Trophoblast cell (in vitro differentiated cells and primary cell): ENCODE data around the gene OSCP1. TPM values are rescaled to one million over a fixed set of nuclear protein-coding genes. Genes with fewer than 3 reads are reported as not detected.
A peak's percentile ranks its signal among the peaks of the same experiment; 100 is the strongest.

Experiments
- DNase-seq, 2 donors: peaks; one replicate each; pipeline ENCODE4 v3.0.0-alpha.2; 2016
- H2AFZ ChIP-seq: 2 replicates; pipeline ENCODE4 v1.6.1; 2013; ENCODE audit warnings: low read length, moderate library complexity, mild to moderate bottlenecking; ENCODE audit not compliant: insufficient read depth, poor library complexity
- H2AK5ac ChIP-seq: 2 replicates; pipeline ENCODE4 v1.6.1; 2013; ENCODE audit warnings: mild to moderate bottlenecking, low read length
- H2BK120ac ChIP-seq: 2 replicates; pipeline ENCODE4 v1.6.1; 2013; ENCODE audit warnings: low read length, mild to moderate bottlenecking, moderate library complexity; ENCODE audit not compliant: insufficient read depth, poor library complexity
- H2BK12ac ChIP-seq: 2 replicates; pipeline ENCODE4 v1.6.1; 2013; ENCODE audit warnings: mild to moderate bottlenecking, low read length, moderate library complexity
- H2BK5ac ChIP-seq: 2 replicates; pipeline ENCODE4 v1.6.1; 2013; ENCODE audit warnings: low read length, low read depth, moderate library complexity, mild to moderate bottlenecking; ENCODE audit not compliant: poor library complexity
- H3K14ac ChIP-seq: 2 replicates; pipeline ENCODE4 v1.6.1; 2013; ENCODE audit warnings: mild to moderate bottlenecking, low read length
- H3K18ac ChIP-seq: 2 replicates; pipeline ENCODE4 v1.6.1; 2013; ENCODE audit warnings: mild to moderate bottlenecking, low read length
- H3K23ac ChIP-seq: 2 replicates; pipeline ENCODE4 v1.6.1; 2013; ENCODE audit warnings: low read length
- H3K27ac ChIP-seq: 2 replicates; pipeline ENCODE4 v1.5.1; 2013; ENCODE audit warnings: low read depth, mild to moderate bottlenecking, inconsistent platforms, low read length, moderate library complexity
- H3K27me3 ChIP-seq: 2 replicates; pipeline ENCODE4 v1.6.1; 2013; ENCODE audit warnings: inconsistent platforms, mild to moderate bottlenecking, low read length, moderate library complexity; ENCODE audit not compliant: insufficient read depth
- H3K36me3 ChIP-seq, 2 experiments: 1 replicate in 1 of 2; 2 replicates in 1 of 2; pipeline ENCODE4 v1.6.1; 2013; ENCODE audit warnings: low read length in 2 of 2, mild to moderate bottlenecking in 2 of 2, moderate library complexity in 1 of 2; ENCODE audit not compliant: insufficient read depth in 2 of 2, control insufficient read depth in 1 of 2
- H3K4ac ChIP-seq: 2 replicates; pipeline ENCODE4 v1.6.1; 2013; ENCODE audit warnings: low read depth, mild to moderate bottlenecking, low read length, moderate library complexity
- H3K4me1 ChIP-seq, 2 experiments: 1 replicate in 1 of 2; 2 replicates in 1 of 2; pipeline ENCODE4 v1.6.1; 2013; ENCODE audit warnings: low read length in 2 of 2, mild to moderate bottlenecking in 2 of 2, moderate library complexity in 1 of 2; ENCODE audit not compliant: insufficient read depth in 2 of 2, control insufficient read depth in 1 of 2
- H3K4me2 ChIP-seq: 2 replicates; pipeline ENCODE4 v1.6.1; 2013; ENCODE audit warnings: inconsistent platforms, mild to moderate bottlenecking, low read length, moderate library complexity
- H3K4me3 ChIP-seq: 2 replicates; pipeline ENCODE4 v1.5.1; 2013; ENCODE audit warnings: mild to moderate bottlenecking, low read depth, low read length, inconsistent platforms
- H3K79me1 ChIP-seq: one replicate; pipeline ENCODE4 v1.6.1; 2013; ENCODE audit warnings: low read length
- H3K79me2 ChIP-seq: 2 replicates; pipeline ENCODE4 v1.6.1; 2013; ENCODE audit warnings: low read length, mild to moderate bottlenecking; ENCODE audit not compliant: control insufficient read depth, insufficient read depth, poor library complexity
- H3K9ac ChIP-seq: 2 replicates; pipeline ENCODE4 v1.6.1; 2013; ENCODE audit warnings: mild to moderate bottlenecking, low read length
- H3K9me3 ChIP-seq: 2 replicates; pipeline ENCODE4 v1.6.1; 2013; ENCODE audit warnings: low read depth, mild to moderate bottlenecking, control low read depth, inconsistent platforms, low read length; ENCODE audit not compliant: insufficient read depth
- H4K12ac ChIP-seq: 2 replicates; pipeline ENCODE4 v1.6.1; 2013; ENCODE audit warnings: low read depth, mild to moderate bottlenecking, low read length, moderate library complexity
- H4K8ac ChIP-seq: 2 replicates; pipeline ENCODE4 v1.6.1; 2013; ENCODE audit warnings: low read depth, mild to moderate bottlenecking, low read length, moderate library complexity
- H4K91ac ChIP-seq: one replicate; pipeline ENCODE4 v1.6.1; 2013; ENCODE audit warnings: low read depth, mild to moderate bottlenecking, low read length, moderate library complexity
- WGBS: extraction: QIAGEN DNeasy Blood & Tissue Kit; methylation state at CpG from one replicate; pipeline ENCODE4 v1.1.7; 2013; ENCODE audit warnings: missing lambda C conversion rate; ENCODE audit not compliant: insufficient read length, insufficient coverage; ENCODE audit errors: extremely low coverage; 5-methylcytosine and 5-hydroxymethylcytosine counted together
- polyA plus RNA-seq: library from polyadenylated mRNA; stranded (reverse); fragments of 200-250 nt; gene quantifications from 2 replicates; pipeline ENCODE4 v1.2.3, GENCODE V29; 2013

OSCP1 gene
- 3.7 and 3.8 TPM in 2 replicates for polyA plus RNA-seq

GRCh38 chr1:36450270-36450918 lies at the start of gene OSCP1:
Gene OSCP1 (minus strand): TSS chr1:36450451. CDS start chr1:36450369, 82 bp downstream.
- Histone ChIP-seq H3K27ac (peak within 1 kb of the TSS; percentile 81), H3K14ac (peak within 1 kb of the TSS; percentile 90), H2BK5ac (peak within 1 kb of the TSS; percentile 76), H3K9ac (peak within 1 kb of the TSS; percentile 84), H2AK5ac (peak within 1 kb of the TSS; percentile 52), H3K4me1 (peaks cover 4 to 10% of the 10 kb centered on the region in 2 experiments), H4K91ac (peak within 1 kb of the TSS; percentile 94), H3K4ac (peak within 1 kb of the TSS; percentile 43), H2BK120ac (peak within 1 kb of the TSS; percentile 70), H4K12ac (peak within 1 kb of the TSS; percentile 96), H2AFZ (peak within 1 kb of the TSS; percentile 79), H3K79me2 (no peaks in the 10 kb centered on the region), H3K79me1 (peaks cover 6% of the 10 kb centered on the region), H3K18ac (peak within 1 kb of the TSS; percentile 70), H2BK12ac (peak within 1 kb of the TSS; percentile 15), H3K23ac (no peak within 1 kb of the TSS), H3K27me3 (no peaks in the 10 kb centered on the region), H3K4me2 (peak within 1 kb of the TSS; percentile 71), H3K9me3 (no peaks in the 10 kb centered on the region), H3K4me3 (peak within 1 kb of the TSS; percentile 72), H4K8ac (peak within 1 kb of the TSS; percentile 96), H3K36me3 (peaks cover 1 to 11% of the 10 kb centered on the region in 2 experiments)
- no CpG with 5 or more reads among the region's 48 CpGs for WGBS
- DNase-seq, result peak; percentile 98 to 99

GRCh38 chr1:36497207-36497606 lies 47.0 kb upstream of the OSCP1 start:
- Histone ChIP-seq H4K91ac (no peak overlapping the region), H2BK120ac (no peak overlapping the region), H3K23ac (no peak overlapping the region), H2BK12ac (no peak overlapping the region), H3K27ac (no peak overlapping the region), H3K4me2 (no peak overlapping the region), H4K8ac (no peak overlapping the region), H3K27me3 (no peaks in the 10 kb centered on the region), H3K18ac (no peak overlapping the region), H3K79me2 (no peaks in the 10 kb centered on the region), H3K4ac (no peak overlapping the region), H4K12ac (no peak overlapping the region), H3K79me1 (no peaks in the 10 kb centered on the region), H3K36me3 (no peaks in the 10 kb centered on the region), H2AFZ (no peak overlapping the region), H3K9me3 (no peaks in the 10 kb centered on the region), H3K14ac (no peak overlapping the region), H2BK5ac (no peak overlapping the region), H2AK5ac (no peak overlapping the region), H3K4me3 (no peak overlapping the region), H3K9ac (no peak overlapping the region), H3K4me1 (no peaks in the 10 kb centered on the region)
- WGBS, result no CpG with 5 or more reads among the region's 2 CpGs
- DNase-seq, result peak in 1 of 2 donors; percentile 93

- H3K14ac ChIP-seq, result no peak overlapping the region
- H3K27ac ChIP-seq, result no peak overlapping the region
- no peak for DNase-seq
- H3K36me3 ChIP-seq, result no peaks in the 10 kb centered on the region
- 83% methylated on average over 1 of the region's 5 CpGs for WGBS
- H4K8ac ChIP-seq, result no peak overlapping the region
- H2BK120ac ChIP-seq, result no peak overlapping the region
- no peak overlapping the region for H3K4ac ChIP-seq
- no peak overlapping the region for H2BK5ac ChIP-seq
- H3K23ac ChIP-seq, result no peak overlapping the region
- H4K91ac ChIP-seq, result no peak overlapping the region
- H2AFZ ChIP-seq, result no peak overlapping the region
- no peaks in the 10 kb centered on the region for H3K4me1 ChIP-seq
- no peak overlapping the region for H3K4me3 ChIP-seq
- no peak overlapping the region for H3K9ac ChIP-seq
- no peak overlapping the region for H4K12ac ChIP-seq
- H2BK12ac ChIP-seq, result no peak overlapping the region
- H3K4me2 ChIP-seq, result no peak overlapping the region
- H3K79me1 ChIP-seq, result no peaks in the 10 kb centered on the region
- no peaks in the 10 kb centered on the region for H3K27me3 ChIP-seq
- H2AK5ac ChIP-seq, result no peak overlapping the region
- H3K79me2 ChIP-seq, result no peaks in the 10 kb centered on the region
- H3K9me3 ChIP-seq, result no peaks in the 10 kb centered on the region
- H3K18ac ChIP-seq, result no peak overlapping the region
Observed at GRCh38 chr1:36494971-36495370, 44.7 kb upstream of the OSCP1 start.

- Histone ChIP-seq H2AK5ac (no peak overlapping the region), H3K4me1 (no peaks in the 10 kb centered on the region), H4K12ac (no peak overlapping the region), H4K8ac (no peak overlapping the region), H3K36me3 (no peaks in the 10 kb centered on the region), H3K79me2 (no peaks in the 10 kb centered on the region), H3K4me2 (no peak overlapping the region), H3K9me3 (no peaks in the 10 kb centered on the region), H3K18ac (no peak overlapping the region), H3K27ac (no peak overlapping the region), H4K91ac (no peak overlapping the region), H3K14ac (no peak overlapping the region), H3K4me3 (no peak overlapping the region), H3K27me3 (no peaks in the 10 kb centered on the region), H3K4ac (no peak overlapping the region), H3K23ac (no peak overlapping the region), H2AFZ (no peak overlapping the region), H3K9ac (no peak overlapping the region), H3K79me1 (no peaks in the 10 kb centered on the region), H2BK12ac (no peak overlapping the region), H2BK120ac (no peak overlapping the region), H2BK5ac (no peak overlapping the region)
- 100% methylated on average over 2 of the region's 9 CpGs for WGBS
- no peak for DNase-seq
Observed at GRCh38 chr1:36493524-36493923, 43.3 kb upstream of the OSCP1 start.
